Kidney capillary endothelial cell (primary cell): ENCODE results near the gene GZMB.
"Not testable (repeated sequence)": the region's sequence is repeated elsewhere in the genome, so short reads cannot be mapped to it uniquely, and the experiment has no call there.

Experiments
- DNase-seq: peaks from one replicate; pipeline ENCODE4 v3.0.0-alpha.2; 2018; ENCODE audit warnings: low spot score

The GZMB gene

GRCh38 chr14:24630872-24631477 is 3.0 kb downstream of the GZMB start:
- DNase-seq: no peak

- no peak for DNase-seq
These were observed 3.7 kb downstream of the GZMB start for GRCh38 chr14:24630087-24630871.

GRCh38 chr14:24629521-24629920 is 4.5 kb downstream of the GZMB start:
- DNase-seq: no peak

GRCh38 chr14:24613747-24614146 is 20.2 kb downstream of the GZMB start:
- DNase-seq: no peak

GRCh38 chr14:24613241-24613640 is 20.7 kb downstream of the GZMB start:
- no peak for DNase-seq

- DNase-seq: no peak
These were observed 21.8 kb downstream of the GZMB start for GRCh38 chr14:24612196-24612595.

GRCh38 chr14:24609655-24610344 is 24.2 kb downstream of the GZMB start, which contains the start of gene GZMH:
GZMH (minus strand) TSS chr14:24609685; CDS start chr14:24609613, 72 bp downstream.
- DNase-seq: no peak

GRCh38 chr14:24607635-24608514 is 26.1 kb downstream of the GZMB start:
- DNase-seq: no peak

GRCh38 chr14:24607081-24607480 is 26.9 kb downstream of the GZMB start:
- DNase-seq: no peak

GRCh38 chr14:24606297-24606696 is 27.7 kb downstream of the GZMB start:
- DNase-seq: no peak

GRCh38 chr14:24605435-24606190 is 28.4 kb downstream of the GZMB start:
- DNase-seq: peak; percentile 7

GRCh38 chr14:24597403-24597802 is 36.6 kb downstream of the GZMB start:
- no peak for DNase-seq

- no peak for DNase-seq
These were observed 38.7 kb downstream of the GZMB start for GRCh38 chr14:24595073-24595808.

- DNase-seq: not testable (repeated sequence)
These were observed 43.0 kb downstream of the GZMB start for GRCh38 chr14:24591004-24591403.

GRCh38 chr14:24584402-24584801 is 49.6 kb downstream of the GZMB start:
- not testable (repeated sequence) for DNase-seq
